Skin of body (tissue), 2 donors: ENCODE measurements around the gene TTC39A. TPM values are rescaled to one million over a fixed set of nuclear protein-coding genes. Genes with fewer than 3 reads are reported as not detected.
A peak's percentile ranks its signal among the peaks of the same experiment; 100 is the strongest.

ENCODE experiments used
- DNase-seq: peaks from one replicate; lab custom pipeline; 2025; lab: John Stamatoyannopoulos, UW
- total RNA-seq: library from RNA; depleted of rRNA; stranded (reverse); fragments of >200 nt; gene quantifications from one replicate; pipeline ENCODE4 v1.2.3, GENCODE V29; 2014

TTC39A gene
- total RNA-seq, 1 donor from 2014 or later: 4.9 TPM

- no peak for DNase-seq
Measured at GRCh38 chr1:51297401-51298321, 32.7 kb downstream of the TTC39A start.

DNA sequence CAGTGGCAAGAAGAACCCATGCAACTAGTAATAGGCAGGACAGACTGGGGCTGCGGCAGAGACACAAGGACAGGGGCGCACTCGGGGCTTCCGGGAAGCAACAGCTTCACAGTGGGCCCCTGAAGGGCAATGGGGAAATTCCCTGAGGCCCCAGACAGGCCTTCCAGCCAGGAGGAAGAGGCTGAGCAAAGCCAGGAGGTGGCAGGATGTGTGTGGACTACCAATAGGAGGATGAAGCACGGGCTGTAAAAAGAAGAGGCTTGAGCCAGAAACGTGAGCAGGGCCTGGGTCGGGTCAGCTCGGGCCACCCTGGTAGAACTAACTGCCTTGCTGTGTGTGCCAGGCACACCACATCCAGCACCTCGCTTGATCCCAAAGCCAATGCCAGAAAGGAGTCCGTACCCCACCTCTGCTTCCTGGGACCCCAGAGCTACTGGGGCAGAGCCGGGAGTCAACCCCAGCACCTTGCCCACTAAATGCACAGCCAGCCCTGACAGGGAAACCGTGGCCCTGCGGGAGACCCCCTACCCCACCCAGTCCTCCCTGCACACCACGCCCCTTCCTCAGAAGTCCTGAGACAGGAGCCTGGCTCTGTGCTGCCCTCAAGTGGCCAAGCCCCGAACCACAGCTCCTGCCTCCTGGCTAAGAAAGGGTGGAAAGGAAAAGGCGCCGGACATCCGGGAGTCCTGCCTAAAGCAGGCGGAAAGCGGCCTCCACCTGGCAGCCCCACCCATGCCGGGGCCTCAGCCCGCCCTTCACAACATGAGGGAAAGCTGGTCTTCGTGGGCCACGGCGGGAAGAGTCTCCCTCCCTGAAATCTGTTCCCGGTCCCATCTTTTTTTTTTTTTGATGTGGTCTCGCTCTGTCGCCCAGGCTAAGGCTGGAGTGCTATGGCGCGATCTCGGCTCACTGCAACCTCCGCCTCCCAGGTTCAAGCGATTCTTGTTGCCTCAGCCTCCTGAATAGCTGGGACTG lies 33.7 kb downstream of the TTC39A start:
- DNase-seq: peak; percentile 51

DNA sequence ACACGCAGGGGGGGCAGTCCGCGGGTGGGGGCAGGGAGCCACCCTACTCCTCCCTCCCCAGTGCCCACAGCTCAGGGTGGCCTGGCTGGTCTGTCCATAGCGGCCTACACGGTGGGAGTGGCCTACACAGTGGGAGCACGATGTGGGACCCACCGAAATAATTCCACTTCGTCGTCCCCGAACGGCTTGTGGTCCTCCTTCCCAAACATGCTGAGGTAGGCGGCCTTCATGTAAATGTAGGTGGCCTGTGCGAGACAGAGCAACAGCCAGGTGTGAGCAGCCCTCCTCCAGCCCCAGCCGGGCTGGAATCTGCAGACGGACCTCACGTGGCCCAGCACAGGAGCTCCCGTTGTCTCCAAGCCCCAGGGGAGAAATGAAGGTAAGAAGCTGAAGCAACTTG lies 34.4 kb downstream of the TTC39A start:
- no peak for DNase-seq

- DNase-seq: no peak
Measured at GRCh38 chr1:51294566-51295184, 35.7 kb downstream of the TTC39A start.

DNA sequence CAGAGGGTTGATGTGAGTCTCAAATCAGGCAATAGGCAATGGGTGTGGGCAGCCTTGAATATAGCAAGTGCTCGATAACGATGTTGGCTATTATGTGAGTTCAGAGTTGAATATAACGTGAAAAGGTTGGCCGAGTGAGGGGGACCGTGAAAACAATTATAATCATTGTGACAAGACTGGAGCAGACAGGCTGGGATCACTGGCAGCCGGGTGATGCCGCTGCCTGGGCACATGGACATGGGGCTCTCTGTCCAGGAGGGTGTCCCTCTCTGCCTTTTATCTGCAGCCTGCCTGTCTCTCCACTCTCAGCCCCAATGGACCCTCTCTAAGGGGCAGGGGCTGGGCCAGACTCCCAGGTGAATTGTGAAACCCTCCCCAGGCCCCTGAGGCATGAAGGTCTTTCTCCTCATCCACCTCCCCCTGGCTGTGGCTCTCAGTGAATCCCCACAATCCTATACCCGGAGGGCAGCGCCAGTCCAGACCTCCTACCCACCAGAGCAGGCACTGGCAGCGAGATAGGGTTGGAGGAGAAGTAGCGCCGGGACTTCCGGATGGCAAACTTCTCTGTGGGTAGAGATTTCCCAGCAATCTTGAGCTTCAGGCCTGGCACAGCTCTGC lies 36.4 kb downstream of the TTC39A start:
- no peak for DNase-seq

DNA sequence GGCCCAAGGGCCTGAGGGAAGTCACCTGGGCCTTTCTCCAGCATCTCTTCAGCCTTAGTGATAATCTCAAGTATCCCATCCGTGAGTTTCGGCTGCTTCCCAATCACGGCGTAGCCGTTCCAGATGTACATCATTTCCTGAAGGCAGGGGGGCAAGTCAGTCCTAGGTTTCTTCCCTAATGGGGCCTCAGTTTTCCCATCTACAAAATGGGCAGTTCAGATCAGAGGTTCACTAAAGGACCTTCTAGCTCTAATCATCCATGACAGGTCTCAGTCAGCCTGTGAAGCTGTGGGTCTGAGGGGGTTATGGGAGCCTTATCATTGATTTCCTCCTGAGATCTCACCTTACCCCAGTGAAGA lies 39.9 kb downstream of the TTC39A start:
- no peak for DNase-seq

GRCh38 chr1:51289676-51290488 lies 40.5 kb downstream of the TTC39A start:
- no peak for DNase-seq

GRCh38 chr1:51288578-51288977 lies 41.8 kb downstream of the TTC39A start:
- no peak for DNase-seq

GRCh38 chr1:51287966-51288365 lies 42.4 kb downstream of the TTC39A start:
- DNase-seq: no peak

- DNase-seq: no peak
Measured at GRCh38 chr1:51285055-51285454, 45.3 kb downstream of the TTC39A start.

DNA sequence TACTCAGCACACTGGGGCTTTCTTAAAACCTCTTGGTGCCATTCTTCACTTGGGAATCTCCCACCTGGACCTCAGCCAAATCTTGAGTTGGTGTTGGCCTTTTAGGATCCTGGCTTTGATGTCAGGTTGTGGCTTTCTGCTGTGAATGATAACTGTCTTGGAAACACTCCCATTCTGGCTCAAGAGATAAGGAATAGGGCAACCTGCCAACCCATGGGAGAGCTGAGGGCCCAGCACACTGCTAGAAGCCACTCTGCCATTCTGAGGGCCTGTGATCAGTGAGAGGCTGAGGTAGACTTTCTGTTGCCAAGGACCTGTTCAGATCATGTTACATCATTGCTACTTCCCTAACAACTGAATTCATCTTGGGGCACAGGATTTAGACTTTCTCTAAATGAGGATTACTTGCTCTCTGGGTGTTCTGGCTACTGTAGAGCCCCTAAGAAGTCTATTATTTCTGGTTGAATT lies 45.8 kb downstream of the TTC39A start:
- no peak for DNase-seq

GRCh38 chr1:51283979-51284378 lies 46.4 kb downstream of the TTC39A start:
- no peak for DNase-seq

- DNase-seq: no peak
Measured at GRCh38 chr1:51282605-51283004, 47.8 kb downstream of the TTC39A start.

GRCh38 chr1:51281807-51282206 lies 48.6 kb downstream of the TTC39A start:
- no peak for DNase-seq

- DNase-seq: no peak
Measured at GRCh38 chr1:51280321-51280978, 49.9 kb downstream of the TTC39A start.

DNA sequence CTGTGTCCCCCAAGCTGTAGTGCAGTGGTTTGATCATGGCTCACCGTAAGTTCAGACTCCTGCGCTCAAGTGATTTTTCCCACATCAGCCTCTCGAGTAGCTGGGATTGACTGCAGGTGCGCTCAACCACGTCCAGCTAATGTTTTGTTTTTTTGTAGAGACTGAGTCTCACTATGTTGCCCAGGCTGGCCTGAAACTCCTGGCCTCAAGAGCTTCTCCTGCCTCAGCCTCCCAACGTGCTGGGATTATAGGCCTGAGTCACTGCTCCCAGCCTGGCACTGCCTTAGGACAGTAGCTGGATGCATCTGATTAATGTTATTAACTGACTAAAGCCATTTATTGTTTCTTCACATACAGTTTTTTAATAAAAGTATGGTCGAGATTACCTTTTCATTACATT lies 54.1 kb downstream of the TTC39A start:
- DNase-seq: no peak

DNA sequence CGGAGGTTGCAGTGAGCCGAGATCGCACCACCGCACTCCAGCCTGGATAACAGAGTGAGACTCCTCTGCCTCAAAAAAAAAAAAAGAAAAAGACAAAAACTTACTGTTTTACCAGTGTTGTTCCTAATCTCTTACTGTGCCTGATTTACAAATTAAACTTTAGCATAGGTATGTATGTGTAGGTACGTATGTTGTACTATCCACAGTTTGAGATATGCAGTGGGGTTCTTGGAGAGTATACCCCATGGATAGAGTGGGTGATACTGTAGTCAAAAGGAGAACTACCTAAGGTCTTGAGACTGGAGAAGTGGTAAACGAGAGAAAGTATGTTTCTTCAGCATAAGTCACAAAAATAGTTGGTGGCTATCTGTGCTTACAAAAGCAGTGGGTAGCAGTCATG lies 55.7 kb downstream of the TTC39A start:
- DNase-seq: no peak

DNA sequence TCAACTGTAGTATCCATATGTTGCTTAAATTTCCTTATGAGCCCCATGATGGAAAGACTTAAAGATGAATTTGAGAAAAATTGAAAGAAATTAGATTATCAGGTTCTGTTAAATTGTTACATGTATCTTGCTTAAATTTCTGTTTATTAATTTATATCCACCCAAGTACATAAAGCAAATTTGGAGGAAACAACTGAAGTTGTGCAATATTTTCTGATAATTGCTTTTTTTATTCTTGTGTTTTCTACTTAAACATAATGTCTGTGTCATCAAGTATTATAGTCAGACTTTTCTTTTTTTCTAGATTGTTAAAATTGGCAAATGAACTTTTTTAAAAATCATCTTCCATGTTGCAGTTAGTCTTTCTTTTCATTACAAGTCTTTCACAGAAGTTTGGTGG lies 57.4 kb downstream of the TTC39A start:
- no peak for DNase-seq

DNA sequence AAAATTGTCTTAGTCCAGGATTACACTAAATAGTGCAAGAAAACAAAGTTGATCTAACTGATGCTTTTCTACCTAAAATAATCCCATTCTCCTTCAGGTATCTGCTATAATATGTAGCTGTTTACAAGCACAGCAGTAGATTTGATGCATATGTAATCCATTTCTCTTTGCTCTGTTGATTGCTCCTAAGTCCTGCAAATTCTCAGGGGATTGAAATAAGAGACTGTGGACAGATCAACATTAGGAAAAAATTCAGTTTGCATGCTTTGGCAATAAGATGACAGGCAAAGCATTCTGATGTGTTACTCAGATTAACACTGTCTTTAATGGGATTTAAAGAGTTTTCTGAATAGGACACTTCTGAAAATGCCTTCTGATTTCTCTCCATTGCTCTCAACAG lies 59.6 kb downstream of the TTC39A start:
- peak; percentile 38 for DNase-seq

DNA sequence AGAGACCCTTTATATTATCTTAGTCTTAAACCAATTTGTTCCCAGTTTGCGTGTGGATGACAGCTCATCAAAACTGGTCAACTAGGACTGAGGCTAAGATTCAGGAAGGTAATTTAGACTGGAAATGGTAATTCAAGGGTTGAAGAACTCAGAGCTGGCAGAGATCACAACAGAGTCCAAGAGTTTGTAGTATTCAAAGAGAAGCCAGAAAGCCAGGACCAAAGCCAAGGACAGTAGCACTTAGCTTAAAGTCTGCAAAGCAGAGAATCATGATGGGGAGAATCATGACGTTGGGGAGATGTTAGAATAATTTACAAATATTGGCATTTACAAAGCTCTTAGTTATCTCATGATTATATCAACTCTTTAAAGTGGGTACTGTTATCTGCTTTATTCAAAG lies 61.7 kb downstream of the TTC39A start:
- DNase-seq: no peak
